DMS 273 treated with DMSO at 0.1 percent for 48 hours (cell line): ENCODE measurements around the gene RNF149.
"Not testable (repeated sequence)": the region's sequence is repeated elsewhere in the genome, so short reads cannot be mapped to it uniquely, and the experiment has no call there.

Experiments
- DNase-seq: peaks from one replicate; lab custom pipeline; 2025; lab: John Stamatoyannopoulos, UW

The RNF149 gene

GRCh38 chr2:101330253-101330933 is 21.9 kb upstream of the RNF149 start:
- no peak for DNase-seq

GRCh38 chr2:101329026-101329425 is 20.5 kb upstream of the RNF149 start:
- peak; percentile 87 for DNase-seq

- peak; percentile 87 for DNase-seq
These were observed 20.0 kb upstream of the RNF149 start for GRCh38 chr2:101328474-101329007.

GRCh38 chr2:101327863-101328394 is 19.4 kb upstream of the RNF149 start:
- DNase-seq, result no peak

GRCh38 chr2:101325425-101325824 is 16.9 kb upstream of the RNF149 start:
- DNase-seq, result no peak

- not testable (repeated sequence) for DNase-seq
These were observed 8.1 kb upstream of the RNF149 start for GRCh38 chr2:101316568-101316967.

GRCh38 chr2:101311696-101312017 is 3.2 kb upstream of the RNF149 start:
- DNase-seq, result no peak

- DNase-seq, result no peak
These were observed 2.6 kb upstream of the RNF149 start for GRCh38 chr2:101310834-101311695.

GRCh38 chr2:101310090-101310833 is 1.8 kb upstream of the RNF149 start:
- DNase-seq, result no peak

GRCh38 chr2:101307950-101308431 is 510 bp downstream of the RNF149 start:
- no peak for DNase-seq

- no peak for DNase-seq
These were observed 998 bp downstream of the RNF149 start for GRCh38 chr2:101307503-101307902.

GRCh38 chr2:101306410-101306809 is 2.1 kb downstream of the RNF149 start:
- no peak for DNase-seq

- no peak for DNase-seq
These were observed 2.9 kb downstream of the RNF149 start for GRCh38 chr2:101305492-101306078.

GRCh38 chr2:101305035-101305434 is 3.5 kb downstream of the RNF149 start:
- no peak for DNase-seq

- no peak for DNase-seq
These were observed 4.8 kb downstream of the RNF149 start for GRCh38 chr2:101303688-101304087.

GRCh38 chr2:101302016-101302415 is 6.5 kb downstream of the RNF149 start:
- no peak for DNase-seq

GRCh38 chr2:101300836-101301235 is 7.7 kb downstream of the RNF149 start:
- no peak for DNase-seq

- no peak for DNase-seq
These were observed 8.3 kb downstream of the RNF149 start for GRCh38 chr2:101300164-101300563.

- DNase-seq, result no peak
These were observed 8.9 kb downstream of the RNF149 start for GRCh38 chr2:101299604-101300003.

GRCh38 chr2:101297383-101297782 is 11.1 kb downstream of the RNF149 start:
- no peak for DNase-seq

- no peak for DNase-seq
These were observed 12.1 kb downstream of the RNF149 start for GRCh38 chr2:101296371-101296770.

GRCh38 chr2:101295895-101296294 is 12.6 kb downstream of the RNF149 start:
- no peak for DNase-seq
